Kasumi-1 (cell line): ENCODE data around the gene SPTB.

Experiments
- DNase-seq, 2 experiments: peaks; one replicate each; lab custom pipeline; 2025; lab: John Stamatoyannopoulos, UW

The SPTB gene

GRCh38 chr14:64850369-64851137 is 29.2 kb downstream of the SPTB start:
- no peak for DNase-seq

- no peak for DNase-seq
Observed at GRCh38 chr14:64849940-64850339, 29.8 kb downstream of the SPTB start.

GRCh38 chr14:64848239-64848638 is 31.5 kb downstream of the SPTB start:
- no peak for DNase-seq

- DNase-seq = no peak
Observed at GRCh38 chr14:64846319-64846718, 33.4 kb downstream of the SPTB start.

GRCh38 chr14:64845878-64846277 is 33.8 kb downstream of the SPTB start:
- no peak for DNase-seq

GRCh38 chr14:64844969-64845536 is 34.7 kb downstream of the SPTB start:
- no peak for DNase-seq

GRCh38 chr14:64844272-64844671 is 35.4 kb downstream of the SPTB start:
- no peak for DNase-seq

- DNase-seq = no peak
Observed at GRCh38 chr14:64843548-64843947, 36.2 kb downstream of the SPTB start.

- no peak for DNase-seq
Observed at GRCh38 chr14:64841772-64842750, 37.6 kb downstream of the SPTB start.

- DNase-seq = no peak
Observed at GRCh38 chr14:64841121-64841651, 38.5 kb downstream of the SPTB start.

GRCh38 chr14:64838656-64839055 is 41.1 kb downstream of the SPTB start:
- DNase-seq = no peak

GRCh38 chr14:64835431-64835830 is 44.3 kb downstream of the SPTB start:
- no peak for DNase-seq

GRCh38 chr14:64834965-64835364 is 44.7 kb downstream of the SPTB start:
- no peak for DNase-seq

GRCh38 chr14:64831419-64831818 is 48.3 kb downstream of the SPTB start:
- DNase-seq = no peak

GRCh38 chr14:64830961-64831360 is 48.7 kb downstream of the SPTB start:
- no peak for DNase-seq

- no peak for DNase-seq
Observed at GRCh38 chr14:64828071-64828470, 51.6 kb downstream of the SPTB start.

- no peak for DNase-seq
Observed at GRCh38 chr14:64826845-64827244, 52.9 kb downstream of the SPTB start.

- DNase-seq = no peak
Observed at GRCh38 chr14:64826333-64826732, 53.4 kb downstream of the SPTB start.

- DNase-seq = no peak
Observed at GRCh38 chr14:64825509-64825908, 54.2 kb downstream of the SPTB start.

GRCh38 chr14:64825006-64825405 is 54.7 kb downstream of the SPTB start:
- no peak for DNase-seq

GRCh38 chr14:64824471-64824870 is 55.2 kb downstream of the SPTB start:
- no peak for DNase-seq

GRCh38 chr14:64823305-64823861 is 56.3 kb downstream of the SPTB start:
- DNase-seq = peak; percentile 70 to 78
